Sciatic nerve (tissue), 2 donors: ENCODE measurements around the gene KDELR1. TPM values are rescaled to one million over a fixed set of nuclear protein-coding genes. Genes with fewer than 3 reads are reported as not detected.
"Not testable (repeated sequence)": the region's sequence is repeated elsewhere in the genome, so short reads cannot be mapped to it uniquely, and the experiment has no call there.

ENCODE experiments used
- ATAC-seq: fragments of 200-7000 bp; cut with Tn5 transposase; one replicate; pipeline ENCODE4 v1.9.1; 2020; ENCODE audit warnings: mild to moderate bottlenecking, moderate library complexity
- DNase-seq: peaks from one replicate; pipeline ENCODE4 v3.0.0-alpha.2; 2020; ENCODE audit warnings: low spot score
- intact Hi-C: fragments of 100-400 bp; cut with DNase I; formaldehyde crosslinking; loops from one replicate; pipeline ENCODE4 v1.14.2; 2022
- total RNA-seq: library from RNA; stranded (reverse); fragmentation: NEBNext Ultra II Directional; extraction: Animal tissue kit (Norgen Biotek cat#: 25700); gene quantifications from one replicate; pipeline ENCODE4 v1.2.1, GENCODE V29; 2021
- donor health status: DM: no; HTN: no; CAD: no.
- donor health status: DM: no; HTN: no; CAD: no.

The KDELR1 gene
- total RNA-seq, 1 donor from 2014 or later = 104 TPM

DNA sequence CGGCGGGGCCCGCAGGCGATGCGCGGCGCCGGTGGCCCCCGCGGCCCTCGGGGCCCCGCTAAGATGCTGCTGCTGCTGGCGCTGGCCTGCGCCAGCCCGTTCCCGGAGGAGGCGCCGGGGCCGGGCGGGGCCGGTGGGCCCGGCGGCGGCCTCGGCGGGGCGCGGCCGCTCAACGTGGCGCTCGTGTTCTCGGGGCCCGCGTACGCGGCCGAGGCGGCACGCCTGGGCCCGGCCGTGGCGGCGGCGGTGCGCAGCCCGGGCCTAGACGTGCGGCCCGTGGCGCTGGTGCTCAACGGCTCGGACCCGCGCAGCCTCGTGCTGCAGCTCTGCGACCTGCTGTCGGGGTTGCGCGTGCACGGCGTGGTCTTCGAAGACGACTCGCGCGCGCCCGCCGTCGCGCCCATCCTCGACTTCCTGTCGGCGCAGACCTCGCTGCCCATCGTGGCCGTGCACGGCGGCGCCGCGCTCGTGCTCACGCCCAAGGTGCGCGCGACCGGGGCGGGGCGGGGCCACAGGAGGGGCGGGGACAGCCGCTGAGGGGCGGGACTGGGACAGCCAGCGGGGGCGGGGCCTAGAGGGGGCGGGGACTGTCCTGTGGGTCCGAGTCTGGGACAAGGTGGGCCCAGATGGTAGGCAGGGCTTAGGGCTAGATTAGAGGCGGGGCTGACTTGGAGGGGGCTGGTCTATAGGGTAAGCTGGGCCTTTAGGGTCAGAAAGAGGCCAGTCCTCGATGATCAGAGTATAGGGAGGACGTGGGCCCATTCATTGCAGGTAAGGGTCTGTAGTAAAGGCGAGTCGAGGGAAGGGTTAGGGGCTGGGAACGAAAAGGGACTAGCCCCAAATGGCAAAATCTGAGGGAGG, 7.3 kb upstream of the KDELR1 start:
- intact Hi-C loops = loop anchor here (10.0 kb wide), 1 partner anchor 186 kb away; no protein-coding TSS in a partner anchor
- DNase-seq = peak; percentile 85

DNA sequence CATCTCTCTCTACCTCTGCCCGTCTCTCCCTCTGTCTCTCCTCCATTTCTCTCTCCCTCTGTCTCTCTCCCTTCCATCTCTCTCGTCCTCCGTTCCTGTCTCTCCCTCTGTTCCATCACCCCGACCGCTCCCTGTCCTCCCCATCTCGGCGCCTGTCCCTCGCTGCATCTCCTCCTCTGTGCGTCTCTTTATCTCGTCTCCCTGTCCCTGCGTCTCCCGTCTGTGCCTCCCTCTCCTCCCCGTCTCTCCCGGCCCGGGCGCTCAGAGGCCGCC, 6.7 kb upstream of the KDELR1 start:
- ATAC-seq (no peak), DNase-seq (no peak)
- intact Hi-C loops = loop anchor here (10.0 kb wide), 1 partner anchor 187 kb away; no protein-coding TSS in a partner anchor

More for the DNA sequence above, 7.3 kb upstream of the KDELR1 start:
- peak; percentile 58 for ATAC-seq

GRCh38 chr19:48397263-48398101, 6.1 kb upstream of the KDELR1 start:
- no peak for ATAC-seq
- no peak for DNase-seq
- intact Hi-C loops = loop anchor here (10.0 kb wide), 1 partner anchor 187 kb away; no protein-coding TSS in a partner anchor

- intact Hi-C loops = loop anchor here (10.0 kb wide), 1 partner anchor 188 kb away; no protein-coding TSS in a partner anchor
These were observed 5.4 kb upstream of the KDELR1 start for GRCh38 chr19:48396824-48397176.

GRCh38 chr19:48396016-48396823, 4.9 kb upstream of the KDELR1 start:
- no peak for ATAC-seq
- intact Hi-C loops = loop anchor here (10.0 kb wide), 1 partner anchor 189 kb away; no protein-coding TSS in a partner anchor
- DNase-seq = no peak

More at GRCh38 chr19:48396824-48397176, 5.4 kb upstream of the KDELR1 start:
- ATAC-seq = no peak
- no peak for DNase-seq

GRCh38 chr19:48395499-48395898, 4.1 kb upstream of the KDELR1 start:
- no peak for DNase-seq
- no peak for ATAC-seq
- intact Hi-C loops = loop anchor here (10.0 kb wide), 1 partner anchor 189 kb away; no protein-coding TSS in a partner anchor

GRCh38 chr19:48395170-48395455, 3.8 kb upstream of the KDELR1 start:
- intact Hi-C loops = loop anchor here (10.0 kb wide), 1 partner anchor 190 kb away; no protein-coding TSS in a partner anchor
- ATAC-seq = no peak
- no peak for DNase-seq

DNA sequence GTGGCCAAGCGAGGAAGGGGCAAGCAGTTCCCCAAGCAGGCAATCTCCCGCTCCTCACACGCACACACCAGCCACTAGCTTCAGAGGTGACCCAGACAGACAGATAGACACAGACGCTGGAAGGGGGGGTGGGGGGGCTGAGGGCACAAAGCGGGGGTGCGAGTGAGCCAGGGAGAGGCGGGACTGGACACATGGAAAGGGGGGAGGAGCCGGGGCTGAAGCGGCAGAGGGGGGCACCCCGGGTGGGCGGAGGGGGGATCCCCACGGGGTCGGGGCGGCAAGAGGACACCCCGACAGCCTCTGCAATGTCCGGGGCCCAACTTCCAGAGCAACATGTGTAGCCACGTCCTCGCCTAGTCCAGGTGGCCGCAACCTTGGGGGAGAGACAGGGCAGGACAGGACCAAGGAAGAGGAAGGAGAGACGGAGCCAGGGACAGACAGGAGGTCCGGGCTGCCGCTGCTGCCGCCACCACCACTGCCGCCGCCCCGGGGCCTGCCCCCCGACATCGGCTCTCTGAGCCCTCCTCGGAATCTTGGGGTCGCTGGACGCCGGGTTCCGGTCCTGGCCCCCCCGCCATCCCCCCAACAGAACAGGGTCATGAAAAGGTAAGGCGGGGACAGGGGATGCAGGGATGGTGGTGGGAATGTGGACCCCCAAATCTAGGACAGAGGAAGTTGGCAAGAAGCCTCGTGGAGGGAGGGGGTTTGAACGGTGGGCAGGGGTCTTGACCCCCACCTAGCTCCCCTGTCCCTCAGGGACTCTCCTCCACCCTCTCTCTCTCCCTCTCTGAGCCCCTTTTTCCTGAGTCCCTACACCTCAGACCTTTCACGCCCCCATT, 3.2 kb upstream of the KDELR1 start:
- DNase-seq = no peak
- no peak for ATAC-seq
- intact Hi-C loops = loop anchor here (10.0 kb wide), 1 partner anchor 190 kb away; no protein-coding TSS in a partner anchor

DNA sequence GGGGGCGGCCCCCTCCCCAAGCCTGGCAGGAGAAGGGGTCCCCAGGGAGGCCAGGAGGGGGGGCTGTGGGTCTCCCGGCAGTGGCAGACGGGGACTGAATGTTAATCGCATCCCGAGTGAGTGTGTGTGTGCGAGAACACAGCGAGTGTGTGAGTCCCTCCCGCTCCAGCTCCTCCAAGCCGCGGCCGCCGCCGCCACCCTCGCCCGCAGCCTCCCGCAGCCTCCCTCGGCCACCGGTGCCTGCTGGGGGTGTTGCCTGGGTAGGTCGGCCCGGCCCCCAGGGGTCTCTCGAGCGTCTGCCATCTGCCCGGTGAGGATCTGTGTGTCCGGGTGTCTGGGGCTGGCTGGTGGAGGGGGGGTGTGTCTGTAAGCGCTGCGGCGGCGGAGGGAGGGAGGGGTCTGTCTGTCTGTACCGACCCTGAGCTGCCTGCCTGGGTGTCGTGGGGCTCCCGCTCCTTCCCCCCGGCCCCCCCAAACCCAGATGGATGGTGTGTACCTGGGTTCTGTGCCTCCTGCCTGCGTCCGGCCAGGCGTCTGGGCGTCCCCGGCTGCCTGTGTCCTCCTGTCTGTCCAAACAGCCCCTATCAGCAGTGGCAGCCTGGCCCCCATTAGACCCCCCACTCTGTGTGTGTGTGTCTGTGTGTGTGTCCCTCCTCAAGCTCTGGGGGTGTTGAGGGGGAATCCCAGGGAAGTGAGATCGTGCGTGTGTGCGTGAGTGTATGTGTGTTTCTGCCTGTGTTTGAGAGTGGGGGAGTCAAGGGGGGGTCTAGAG, 2.4 kb upstream of the KDELR1 start, which contains the start of gene GRIN2D:
Gene GRIN2D, plus strand, starts transcription at position 110 of the 772 bp plus-strand sequence. CDS start 4,725 bp downstream, outside the sequence.
- no peak for DNase-seq
- no peak for ATAC-seq
- intact Hi-C loops = loop anchor here (10.0 kb wide), 1 partner anchor 191 kb away; no protein-coding TSS in a partner anchor

GRCh38 chr19:48392860-48393558, 1.7 kb upstream of the KDELR1 start:
- DNase-seq (no peak), ATAC-seq (no peak)
- intact Hi-C loops = loop anchor here (10.0 kb wide), 1 partner anchor 192 kb away; no protein-coding TSS in a partner anchor

GRCh38 chr19:48392006-48392344, 624 bp upstream of the KDELR1 start:
- intact Hi-C loops = loop anchor here (10.0 kb wide), 1 partner anchor 193 kb away; no protein-coding TSS in a partner anchor
- not testable (repeated sequence) for DNase-seq, ATAC-seq

DNA sequence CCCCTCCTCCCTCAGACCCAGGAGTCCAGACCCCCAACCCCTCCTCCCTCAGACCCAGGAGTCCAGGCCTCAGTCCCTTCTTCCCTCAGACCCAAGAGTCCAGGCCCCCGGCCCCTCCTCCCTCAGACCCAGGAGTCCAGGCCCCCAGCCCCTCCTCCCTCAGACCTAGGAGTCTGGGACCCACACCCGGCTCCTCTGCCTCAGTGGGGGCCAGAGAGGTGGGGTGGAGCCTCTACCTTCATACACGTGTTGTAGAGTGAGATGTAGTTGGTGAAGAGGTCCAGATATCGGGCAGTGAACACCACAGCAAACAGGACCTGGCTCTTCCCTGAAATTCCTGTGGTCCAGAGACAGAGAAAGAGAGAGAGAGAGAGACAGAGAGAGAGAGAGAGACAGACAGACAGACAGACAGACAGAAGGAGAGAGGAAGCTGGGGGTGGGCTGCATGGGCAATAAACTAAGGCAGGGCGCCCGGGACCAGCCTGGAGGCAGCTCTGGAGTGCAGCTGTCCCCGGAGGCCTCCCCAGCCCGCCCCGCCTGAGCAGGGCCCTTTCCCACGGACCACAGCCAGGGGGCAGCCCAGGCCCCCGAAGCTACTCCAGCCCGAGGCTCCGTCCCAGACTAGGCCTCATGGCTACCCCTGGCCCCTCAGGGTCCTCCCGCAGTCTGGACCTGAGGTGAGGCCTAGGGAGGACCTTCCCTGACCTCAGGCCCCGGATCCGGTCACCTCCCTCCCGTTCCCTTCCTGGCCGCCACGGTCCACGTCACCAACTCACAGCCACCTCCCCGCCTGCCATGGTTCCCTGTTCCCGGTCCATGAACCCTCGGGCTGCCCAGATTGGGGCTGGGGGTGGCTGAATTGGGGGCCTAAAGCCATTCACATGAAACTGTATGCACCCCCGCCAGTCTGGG, 907 bp downstream of the KDELR1 start:
- intact Hi-C loops = loop anchor here (10.0 kb wide), 1 partner anchor 194 kb away; no protein-coding TSS in a partner anchor
- peak; percentile 89 for ATAC-seq
- DNase-seq = peak; percentile 80

DNA sequence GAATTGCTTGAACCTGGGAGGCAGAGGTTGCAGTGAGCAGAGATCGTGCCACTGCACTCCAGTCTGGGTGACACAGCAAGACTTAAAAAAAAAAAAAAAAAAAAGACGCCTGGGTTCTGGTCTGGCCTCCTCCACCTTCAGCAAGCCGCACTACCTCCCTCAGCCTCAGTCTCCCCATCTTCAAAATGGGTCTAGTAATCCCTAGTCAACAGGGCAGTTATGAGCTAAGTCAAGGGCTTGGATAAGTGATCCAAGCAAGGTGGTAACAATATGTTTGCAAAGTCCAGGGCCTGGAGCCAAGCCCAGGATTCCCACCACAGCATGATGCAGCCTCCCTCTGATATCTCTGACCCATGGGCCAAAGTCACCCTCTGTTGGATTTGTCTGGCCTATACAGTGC, 4.4 kb downstream of the KDELR1 start:
- ATAC-seq (no peak), DNase-seq (no peak)
- intact Hi-C loops = no loop called here

DNA sequence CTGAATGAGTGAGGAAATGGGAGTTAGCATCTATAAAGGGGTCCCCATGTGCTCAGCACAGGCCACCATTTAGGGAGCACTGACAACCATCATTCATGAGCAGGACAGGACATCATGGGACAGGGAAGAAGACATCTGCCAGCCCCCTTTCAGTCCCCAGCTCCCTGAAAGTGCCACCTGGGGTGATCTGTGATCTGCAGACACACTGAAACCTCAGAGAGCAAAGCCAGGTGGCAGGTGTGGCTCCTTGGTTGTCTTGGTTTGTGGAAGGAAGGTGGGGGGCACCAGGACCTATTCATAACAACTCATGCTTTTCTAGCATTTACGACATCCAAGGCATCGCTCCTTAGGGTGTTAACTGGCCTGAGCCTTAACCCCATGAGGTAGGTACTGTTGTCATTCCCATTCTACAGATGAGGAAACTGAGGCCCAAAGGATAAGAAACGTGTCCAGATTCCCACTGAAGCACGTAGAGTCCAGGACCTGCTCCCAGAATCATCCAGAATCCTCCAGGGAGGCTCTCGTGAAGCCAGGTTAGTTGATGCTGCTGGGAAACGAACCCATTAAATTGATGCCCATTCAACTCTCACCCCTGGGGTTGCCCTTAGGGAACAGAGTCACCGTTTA, 5.8 kb downstream of the KDELR1 start:
- ATAC-seq (no peak), DNase-seq (no peak)
- intact Hi-C loops = no loop called here

DNA sequence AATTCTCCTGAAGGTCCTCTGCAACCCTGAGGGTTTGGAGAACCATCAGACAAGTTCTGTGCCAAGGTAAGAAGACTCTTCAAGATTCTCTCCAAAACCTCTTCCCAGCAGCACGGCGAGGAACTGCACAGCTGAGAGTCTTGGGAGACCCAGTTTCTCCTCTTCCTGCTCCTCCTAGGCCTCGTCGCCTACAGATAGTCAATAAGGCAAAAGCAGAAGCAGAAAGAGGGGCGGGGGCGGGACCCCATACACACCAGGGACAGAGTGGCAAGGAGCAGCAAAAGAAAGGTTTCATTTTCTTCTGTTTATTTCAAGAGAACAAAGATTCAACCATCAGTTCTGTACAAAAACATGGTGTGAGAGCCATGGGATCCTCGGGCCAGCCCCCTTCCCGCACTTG, 9.1 kb downstream of the KDELR1 start:
- intact Hi-C loops = no loop called here
- DNase-seq = no peak

More for the DNA sequence above, 9.1 kb downstream of the KDELR1 start:
- no peak for ATAC-seq
